RCC 7860 (cell line): Measurements from ENCODE around the gene CSDE1.

Experiments
- DNase-seq: peaks from one replicate; pipeline ENCODE4 v3.0.0-alpha.2; 2015; ENCODE audit warnings: low spot score
- FAIRE-seq: peaks from 2 replicates; lab custom pipeline; 2012; peaks lifted over from hg19 to GRCh38; lab: Jason Lieb, UNC

CSDE1 gene

GRCh38 chr1:114707604-114708003 is 50.2 kb downstream of the CSDE1 start:
- DNase-seq = no peak
- no peak for FAIRE-seq

DNA sequence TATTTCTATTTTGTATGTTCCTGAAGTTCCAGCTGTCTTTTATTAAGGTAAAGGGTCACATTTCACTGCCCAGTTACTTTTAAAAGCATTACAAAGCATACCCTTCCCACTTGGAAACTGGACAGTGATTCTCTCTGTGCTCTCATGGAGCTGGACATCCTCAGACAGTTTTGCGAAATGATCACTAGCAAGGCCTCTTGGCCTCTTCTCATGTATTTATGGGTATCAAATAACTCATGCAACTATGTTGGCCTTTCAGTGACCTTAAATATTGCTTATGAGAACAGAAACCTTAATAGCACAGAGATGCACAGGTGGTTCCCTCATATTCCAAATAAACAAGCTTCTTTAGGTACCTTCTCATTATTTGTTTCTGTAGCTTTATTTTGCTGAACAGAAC is 54.5 kb downstream of the CSDE1 start:
- DNase-seq (no peak), FAIRE-seq (no peak)

DNA sequence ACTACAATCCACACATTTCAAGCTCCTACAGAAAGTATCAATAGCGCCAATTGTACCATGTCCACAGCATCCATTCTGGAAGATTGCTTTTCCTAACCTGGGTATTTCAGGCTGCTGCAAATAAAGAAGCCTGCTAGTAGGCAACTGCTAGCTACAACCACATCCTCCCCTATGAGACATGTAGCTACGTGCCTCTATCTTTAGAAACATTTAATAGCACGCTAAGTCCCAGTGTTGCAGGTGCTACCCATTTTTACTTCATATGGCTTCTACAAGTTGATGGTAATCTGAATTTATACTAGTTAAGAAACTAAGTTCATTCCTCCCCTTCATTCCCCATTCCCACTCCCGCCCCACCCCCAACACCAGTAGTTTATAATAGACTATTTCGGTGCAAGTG is 55.0 kb downstream of the CSDE1 start:
- FAIRE-seq = no peak
- no peak for DNase-seq

- FAIRE-seq (no peak), DNase-seq (no peak)
Observed at GRCh38 chr1:114701931-114702330, 55.9 kb downstream of the CSDE1 start.

GRCh38 chr1:114700036-114700600 is 57.7 kb downstream of the CSDE1 start:
- DNase-seq (no peak), FAIRE-seq (no peak)

DNA sequence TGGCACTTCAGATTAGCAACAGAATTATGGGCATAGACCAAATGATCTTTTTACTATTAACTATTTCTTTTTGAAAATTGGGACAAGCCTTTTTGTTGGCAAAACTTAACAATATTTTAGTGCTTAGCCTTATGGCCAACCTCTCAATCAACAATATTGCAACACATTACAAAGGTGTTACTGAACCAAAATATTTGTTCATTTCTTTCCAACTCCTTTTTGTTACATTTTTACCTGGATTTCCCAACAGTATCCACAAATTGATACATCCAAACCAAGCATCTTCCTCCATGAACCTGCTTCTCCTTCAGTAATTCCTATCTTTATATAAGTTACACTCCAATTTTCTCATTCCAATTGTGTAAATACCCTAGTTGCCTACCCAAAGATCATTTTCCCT is 61.0 kb downstream of the CSDE1 start:
- DNase-seq = no peak
- FAIRE-seq = no peak

GRCh38 chr1:114695430-114696058 is 62.2 kb downstream of the CSDE1 start, which contains the start of gene AMPD1:
TSS of gene AMPD1 (minus strand) at chr1:114695546. CDS start at chr1:114695471, 75 bp downstream.
- FAIRE-seq (no peak), DNase-seq (no peak)

- no peak for FAIRE-seq
Observed at GRCh38 chr1:114694540-114695310, 63.1 kb downstream of the CSDE1 start.

GRCh38 chr1:114692947-114693346 is 64.8 kb downstream of the CSDE1 start:
- DNase-seq = no peak
- FAIRE-seq = no peak

More at GRCh38 chr1:114694540-114695310, 63.1 kb downstream of the CSDE1 start:
- DNase-seq = no peak

- DNase-seq = no peak
- FAIRE-seq = no peak
Observed at GRCh38 chr1:114691061-114691460, 66.7 kb downstream of the CSDE1 start.

GRCh38 chr1:114690148-114690547 is 67.6 kb downstream of the CSDE1 start:
- no peak for FAIRE-seq

DNA sequence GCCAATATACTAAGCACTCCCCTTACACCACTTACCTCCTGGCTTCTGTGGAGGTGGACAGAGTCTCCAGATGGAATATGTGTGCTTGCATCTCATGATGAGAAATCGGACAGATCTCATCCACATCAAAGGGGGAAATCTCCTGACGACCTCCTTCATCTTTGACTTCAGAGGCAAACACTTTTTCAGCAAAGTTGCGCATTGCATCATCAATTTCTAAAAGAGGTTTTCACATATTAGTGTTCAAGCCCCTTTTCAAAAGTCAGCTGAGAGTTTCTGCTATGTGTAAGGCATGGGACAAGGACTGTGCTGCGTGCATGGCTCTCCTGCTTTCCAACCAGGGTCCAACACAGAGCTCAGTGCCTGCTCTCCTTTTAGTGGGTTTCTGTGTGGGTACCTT is 69.3 kb downstream of the CSDE1 start:
- no peak for DNase-seq
- no peak for FAIRE-seq

More at GRCh38 chr1:114690148-114690547, 67.6 kb downstream of the CSDE1 start:
- no peak for DNase-seq

GRCh38 chr1:114685851-114686250 is 71.9 kb downstream of the CSDE1 start:
- FAIRE-seq (no peak), DNase-seq (no peak)

- no peak for DNase-seq
- no peak for FAIRE-seq
Observed at GRCh38 chr1:114677691-114678090, 80.1 kb downstream of the CSDE1 start.

GRCh38 chr1:114676115-114676514 is 81.7 kb downstream of the CSDE1 start:
- FAIRE-seq (no peak), DNase-seq (no peak)

DNA sequence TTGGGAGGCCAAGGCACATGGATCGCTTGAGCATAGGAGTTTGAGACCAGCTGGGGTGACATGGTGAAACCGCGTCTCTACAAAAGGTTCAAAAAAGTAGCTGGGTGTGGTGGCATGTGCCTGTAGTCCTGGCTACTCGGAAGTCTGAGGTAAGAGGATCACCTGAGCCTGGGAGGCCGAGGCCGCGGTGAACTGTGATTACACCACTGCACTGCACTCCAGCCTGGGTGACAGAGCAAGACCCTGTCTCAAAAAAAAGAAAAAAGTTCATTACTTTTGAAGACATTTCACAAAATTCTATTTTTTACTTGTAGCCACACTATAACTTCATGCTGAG is 85.9 kb downstream of the CSDE1 start:
- FAIRE-seq (no peak), DNase-seq (no peak)

DNA sequence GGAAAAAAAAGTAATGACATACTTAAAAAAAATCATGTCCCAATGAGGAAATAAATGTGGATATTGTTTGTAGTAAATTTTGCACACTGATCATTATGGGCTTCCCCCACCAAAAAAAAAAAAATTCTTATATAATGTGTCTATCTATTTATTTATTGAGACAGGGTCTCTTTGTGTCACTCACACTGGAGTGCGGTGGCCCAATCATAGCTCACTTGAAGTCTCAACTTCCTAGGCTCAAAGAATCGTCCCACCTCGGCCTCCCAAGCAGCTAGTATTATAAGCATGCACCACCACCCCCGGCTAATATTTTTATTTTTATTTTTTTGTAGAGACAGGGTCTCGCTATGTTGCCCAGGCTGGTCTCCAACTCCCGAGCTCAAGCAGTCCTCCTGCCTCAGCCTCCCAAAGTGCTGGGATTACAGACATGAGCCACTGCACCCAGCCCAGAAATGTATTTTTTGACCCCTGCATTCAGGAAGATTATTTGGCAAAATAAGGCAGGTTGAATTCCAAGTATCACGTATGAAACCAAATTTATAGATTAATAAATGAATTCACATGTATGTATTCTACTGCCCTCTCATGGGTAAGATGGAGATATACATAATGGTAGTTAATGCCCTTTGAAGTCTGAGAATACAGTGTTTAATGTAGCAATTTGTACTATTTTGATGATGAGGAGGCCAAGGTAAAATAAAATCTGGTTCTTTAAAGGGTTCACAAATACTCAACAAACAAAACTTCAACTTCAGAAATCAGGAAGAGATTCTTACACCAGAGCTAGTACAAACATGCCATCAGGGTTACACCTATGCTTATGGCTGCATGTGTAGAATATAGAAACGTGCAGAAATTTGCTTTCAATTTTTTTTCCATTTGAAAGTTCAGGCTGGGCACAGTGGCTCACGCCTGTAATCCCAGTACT is 86.5 kb downstream of the CSDE1 start:
- DNase-seq = no peak
- peak; percentile 23 for FAIRE-seq

GRCh38 chr1:114670083-114671010 is 87.4 kb downstream of the CSDE1 start:
- no peak for FAIRE-seq

DNA sequence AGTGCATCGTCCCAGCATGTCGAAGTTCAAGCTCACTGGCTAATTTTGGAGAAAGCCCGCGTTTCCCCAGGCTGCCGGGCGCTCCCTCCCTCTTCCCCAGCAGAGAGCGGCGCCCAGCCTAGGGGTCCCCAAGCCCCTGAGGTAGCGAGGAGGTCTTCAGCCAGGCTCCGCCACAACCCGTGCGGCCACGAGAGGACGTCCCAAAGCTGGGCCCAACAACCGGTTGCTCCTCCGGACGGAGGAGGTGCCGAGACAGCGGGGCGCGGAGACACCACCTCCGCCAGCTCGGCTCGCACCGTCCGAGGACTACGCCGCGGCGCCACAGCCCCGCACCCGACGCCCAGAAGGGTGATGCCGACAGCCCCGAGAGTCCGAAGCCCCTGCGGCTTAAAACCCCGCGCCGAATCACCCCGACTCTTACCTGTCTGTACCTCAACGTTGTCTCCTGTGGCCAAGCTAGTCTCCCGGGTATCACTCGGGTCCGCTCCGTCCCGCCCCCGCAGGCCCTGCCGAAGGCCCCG is 88.2 kb downstream of the CSDE1 start, which contains the start of gene DENND2C:
TSS of gene DENND2C (minus strand) at position 488 of the 521 bp plus-strand sequence. CDS start 44,065 bp downstream, outside the sequence.
- DNase-seq = no peak
- FAIRE-seq = no peak

More at GRCh38 chr1:114670083-114671010, 87.4 kb downstream of the CSDE1 start:
- peak; percentile 68 for DNase-seq
